NCI-H748 treated with DMSO at 0.1 percent for 48 hours (cell line): Measurements from ENCODE around the gene EXO5.
"Not testable (repeated sequence)": the region's sequence is repeated elsewhere in the genome, so short reads cannot be mapped to it uniquely, and the experiment has no call there.

ENCODE experiments used
- DNase-seq: peaks from one replicate; lab custom pipeline; 2025; lab: John Stamatoyannopoulos, UW

Gene EXO5

DNA sequence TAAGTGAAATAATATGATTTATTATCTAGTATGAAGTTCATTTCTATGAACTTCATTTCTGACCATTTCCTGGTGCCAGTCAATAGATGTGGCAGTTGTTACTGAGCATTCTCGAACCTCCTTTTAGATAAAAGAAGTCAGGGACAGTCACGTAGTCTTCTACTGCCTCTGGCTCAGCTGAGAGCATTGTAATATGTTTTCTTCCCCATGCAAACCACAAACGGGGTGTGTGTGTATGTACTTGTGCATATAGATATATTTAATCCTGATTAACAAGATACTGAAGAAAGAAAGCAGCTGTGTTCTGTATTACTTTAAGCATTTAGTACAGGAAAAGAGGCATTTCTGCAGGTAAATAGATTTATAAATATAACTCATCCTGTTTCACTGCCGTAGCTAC, 44.5 kb downstream of the EXO5 start:
- DNase-seq: no peak

DNA sequence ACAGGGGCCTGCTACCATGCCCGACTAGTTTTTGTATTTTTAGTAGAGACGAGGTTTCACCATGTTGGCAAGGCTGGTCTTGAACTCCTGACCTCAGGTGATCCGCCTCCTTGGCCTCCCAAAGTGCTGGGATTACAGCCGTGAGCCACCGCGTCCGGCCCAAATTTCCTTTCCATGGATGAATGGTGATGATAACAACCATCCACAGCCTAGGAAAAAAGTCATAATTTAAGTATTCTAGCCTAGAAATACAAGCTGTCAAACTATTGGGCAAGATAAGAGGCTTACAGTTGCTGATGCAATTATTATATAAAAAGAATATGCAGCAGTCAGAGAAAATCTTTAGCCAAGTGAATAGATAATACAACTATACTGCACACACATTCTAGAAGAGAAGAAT, 46.2 kb downstream of the EXO5 start:
- not testable (repeated sequence) for DNase-seq

DNA sequence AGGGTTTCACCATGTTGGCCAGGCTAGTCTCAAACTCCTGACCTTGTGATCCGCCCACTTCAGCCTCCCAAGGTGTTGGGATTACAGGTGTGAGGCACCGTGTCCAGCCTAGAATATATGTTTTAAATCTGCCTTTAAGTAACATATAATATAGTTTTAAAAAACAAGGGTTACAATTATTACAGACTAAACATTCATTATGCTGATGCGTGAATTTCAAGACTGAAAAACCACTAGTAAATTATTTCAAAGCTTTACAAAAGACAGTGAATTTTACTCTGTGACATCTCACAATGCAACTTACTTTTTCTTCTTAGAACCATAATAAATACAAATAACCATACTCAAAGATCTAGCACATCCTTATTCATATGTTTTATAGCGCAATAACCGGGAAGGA, 47.6 kb downstream of the EXO5 start:
- no peak for DNase-seq

DNA sequence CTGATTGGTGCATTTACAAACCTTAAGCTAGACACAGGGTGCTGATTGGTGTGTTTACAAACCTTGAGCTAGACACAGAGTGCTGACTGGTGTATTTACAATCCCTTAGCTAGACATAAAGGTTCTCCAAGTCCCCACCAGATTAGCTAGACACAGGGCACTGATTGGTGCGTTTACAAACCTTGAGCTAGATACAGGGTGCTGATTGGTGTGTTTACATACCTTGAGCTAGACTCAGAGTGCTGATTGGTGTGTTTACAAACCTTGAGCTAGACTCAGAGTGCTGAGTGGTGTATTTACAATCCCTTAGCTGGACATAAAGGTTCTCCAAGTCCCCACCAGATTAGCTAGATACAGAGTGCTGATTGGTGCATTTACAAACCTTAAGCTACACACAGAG, 49.7 kb downstream of the EXO5 start:
- not testable (repeated sequence) for DNase-seq

DNA sequence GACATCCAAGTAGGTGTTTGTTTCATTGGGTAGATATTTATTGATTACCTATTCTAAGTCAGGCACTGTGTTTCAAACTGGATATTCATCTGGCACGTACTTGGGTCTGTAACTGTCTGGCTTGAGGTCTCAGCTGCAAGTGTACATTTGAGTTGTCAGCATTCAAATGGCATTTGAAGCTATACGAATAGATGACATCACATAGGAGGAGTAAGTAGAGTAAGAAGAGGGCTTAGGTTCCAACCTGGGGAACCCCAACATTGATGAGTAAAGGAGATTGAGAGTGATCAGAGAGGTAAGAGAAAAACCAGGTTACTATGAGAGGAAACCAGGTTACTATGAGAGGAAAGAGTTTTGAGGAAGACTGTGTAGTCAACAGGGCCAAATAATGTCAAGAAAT, 53.6 kb downstream of the EXO5 start:
- no peak for DNase-seq

DNA sequence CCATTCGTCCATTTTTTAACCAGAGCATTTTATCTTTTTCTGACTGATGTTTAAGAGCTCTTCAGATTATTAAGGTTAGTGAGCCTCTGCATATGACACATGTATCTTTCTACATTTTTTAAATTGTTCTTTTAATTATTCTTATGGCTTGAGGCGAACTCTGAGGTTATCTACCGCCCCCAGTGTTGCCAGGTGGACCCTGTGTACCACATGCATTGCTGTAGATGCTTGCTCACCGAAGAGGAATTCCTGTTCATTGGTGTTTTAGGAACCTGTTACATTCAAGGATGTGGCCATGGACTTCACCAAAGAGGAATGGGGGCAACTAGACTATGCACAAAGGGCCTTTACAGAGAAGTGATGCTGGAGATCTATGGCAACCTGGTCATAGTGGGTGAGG, 54.7 kb downstream of the EXO5 start:
- DNase-seq: no peak

DNA sequence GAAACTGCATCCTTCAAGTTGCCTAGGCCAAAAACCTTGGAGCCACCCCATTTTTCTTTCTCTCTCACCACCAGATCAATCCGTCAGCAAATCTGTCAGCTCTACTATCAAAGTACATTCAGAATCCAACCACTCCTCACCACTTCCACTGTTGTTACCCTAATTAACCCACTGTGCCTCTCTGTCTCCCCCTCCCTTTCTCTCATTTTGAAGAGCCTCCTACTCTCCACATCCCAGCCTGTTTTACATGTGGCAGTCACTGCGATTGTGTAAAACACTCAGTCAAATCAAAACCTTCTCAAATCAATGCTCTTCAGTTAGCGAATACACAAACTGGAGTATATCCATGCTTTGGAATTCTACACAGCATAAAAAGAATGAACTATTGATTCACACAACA, 55.9 kb downstream of the EXO5 start:
- no peak for DNase-seq

DNA sequence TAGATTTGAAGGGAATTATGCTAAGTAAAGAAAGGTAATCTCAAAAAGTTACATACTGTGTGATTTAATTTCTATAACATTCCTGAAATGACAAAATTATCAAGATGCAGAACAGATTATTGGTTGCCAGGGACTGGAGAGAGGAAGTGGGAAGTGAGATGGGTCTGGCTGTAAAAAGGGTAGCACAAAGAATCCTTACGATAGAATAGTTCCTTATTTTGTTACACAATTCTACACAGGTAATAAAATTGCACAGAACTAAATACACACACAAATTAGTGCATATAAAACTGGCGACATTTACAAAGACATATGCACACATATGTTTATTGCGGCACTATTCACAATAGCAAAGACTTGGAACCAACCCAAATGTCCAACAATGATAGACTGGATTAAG, 56.3 kb downstream of the EXO5 start:
- DNase-seq: no peak
